H9 (cell line): ENCODE data around the gene ADGRB3. TPM values are rescaled to one million over a fixed set of nuclear protein-coding genes. Genes with fewer than 3 reads are reported as not detected.

Experiments
- DNase-seq: peaks from one replicate; pipeline ENCODE4 v3.0.0-alpha.2; 2017
- H2AFZ ChIP-seq: one replicate; pipeline ENCODE4 v1.6.1; 2013; ENCODE audit warnings: mild to moderate bottlenecking, low read length, control low read depth, moderate library complexity
- H2AK5ac ChIP-seq: 2 replicates; pipeline ENCODE4 v1.6.1; 2013; ENCODE audit warnings: low read length, control low read depth, mixed read lengths; ENCODE audit not compliant: insufficient read length
- H2BK120ac ChIP-seq: one replicate; pipeline ENCODE4 v1.6.1; 2013; ENCODE audit warnings: low read depth, mild to moderate bottlenecking, low read length, control low read depth, inconsistent platforms; ENCODE audit not compliant: poor library complexity, severe bottlenecking
- H2BK12ac ChIP-seq: 2 replicates; pipeline ENCODE4 v1.6.1; 2013; ENCODE audit warnings: low read length, control low read depth, mixed read lengths, low read depth; ENCODE audit not compliant: insufficient read length
- H2BK15ac ChIP-seq: 2 replicates; pipeline ENCODE4 v1.6.1; 2013; ENCODE audit warnings: low read depth, low read length, control low read depth
- H2BK20ac ChIP-seq: one replicate; pipeline ENCODE4 v1.6.1; 2013; ENCODE audit warnings: low read depth, mild to moderate bottlenecking, low read length, control low read depth, inconsistent platforms; ENCODE audit not compliant: poor library complexity, severe bottlenecking
- H2BK5ac ChIP-seq: 2 replicates; pipeline ENCODE4 v1.6.1; 2013; ENCODE audit warnings: low read length, control low read depth, mixed read lengths; ENCODE audit not compliant: insufficient read length
- H3K14ac ChIP-seq: 2 replicates; pipeline ENCODE4 v1.6.1; 2013; ENCODE audit warnings: low read length, control low read depth; ENCODE audit not compliant: insufficient read depth
- H3K18ac ChIP-seq: 2 replicates; pipeline ENCODE4 v1.6.1; 2013; ENCODE audit warnings: low read depth, mild to moderate bottlenecking, mixed read lengths, low read length, control low read depth; ENCODE audit not compliant: insufficient read length
- H3K23ac ChIP-seq: 2 replicates; pipeline ENCODE4 v1.6.1; 2013; ENCODE audit warnings: low read length, control low read depth, mixed read lengths, low read depth; ENCODE audit not compliant: insufficient read length
- H3K23me2 ChIP-seq: 2 replicates; pipeline ENCODE4 v1.6.1; 2013; ENCODE audit warnings: low read depth, mild to moderate bottlenecking, mixed read lengths, low read length, control low read depth; ENCODE audit not compliant: insufficient read length, poor library complexity, severe bottlenecking
- H3K27ac ChIP-seq: 2 replicates; pipeline ENCODE4 v1.5.1; 2013; ENCODE audit warnings: low read length, control low read depth, mixed read lengths, low read depth; ENCODE audit not compliant: insufficient read length
- H3K27me3 ChIP-seq: 2 replicates; pipeline ENCODE4 v1.6.1; 2013; ENCODE audit warnings: low read length, control low read depth, inconsistent platforms; ENCODE audit not compliant: insufficient read depth
- H3K4ac ChIP-seq: 2 replicates; pipeline ENCODE4 v1.6.1; 2013; ENCODE audit warnings: low read depth, mild to moderate bottlenecking, control low read depth, inconsistent platforms, low read length, moderate library complexity
- H3K4me1 ChIP-seq: 2 replicates; pipeline ENCODE4 v1.6.1; 2013; ENCODE audit warnings: low read length, control low read depth, inconsistent platforms; ENCODE audit not compliant: insufficient read depth
- H3K4me2 ChIP-seq: 2 replicates; pipeline ENCODE4 v1.6.1; 2013; ENCODE audit warnings: low read length, control low read depth, mixed read lengths; ENCODE audit not compliant: insufficient read length, insufficient read depth
- H3K56ac ChIP-seq: 2 replicates; pipeline ENCODE4 v1.6.1; 2013; ENCODE audit warnings: low read depth, mild to moderate bottlenecking, mixed read lengths, low read length, control low read depth; ENCODE audit not compliant: insufficient read length
- H3K79me1 ChIP-seq: 2 replicates; pipeline ENCODE4 v1.6.1; 2013; ENCODE audit warnings: low read depth, mild to moderate bottlenecking, moderate library complexity, low read length, control low read depth, inconsistent platforms; ENCODE audit not compliant: insufficient read depth, poor library complexity, severe bottlenecking
- H3K79me2 ChIP-seq: 2 replicates; pipeline ENCODE4 v1.6.1; 2013; ENCODE audit warnings: low read length, control low read depth, inconsistent platforms; ENCODE audit not compliant: insufficient read depth
- H3K9ac ChIP-seq: 2 replicates; pipeline ENCODE4 v1.6.1; 2013; ENCODE audit warnings: low read length, control low read depth, mixed read lengths; ENCODE audit not compliant: insufficient read length; ENCODE audit errors: extremely low read depth
- H3K9me3 ChIP-seq: one replicate; pipeline ENCODE4 v1.6.1; 2013; ENCODE audit warnings: low read depth, low read length, inconsistent platforms; ENCODE audit not compliant: control insufficient read depth
- H3T11ph ChIP-seq: one replicate; pipeline ENCODE4 v1.6.1; 2013; ENCODE audit warnings: mild to moderate bottlenecking, low read length, control low read depth, inconsistent platforms
- H4K20me1 ChIP-seq: one replicate; pipeline ENCODE4 v1.6.1; 2013; ENCODE audit not compliant: control insufficient read depth, insufficient read length, insufficient read depth
- H4K5ac ChIP-seq: 2 replicates; pipeline ENCODE4 v1.6.1; 2013; ENCODE audit warnings: low read depth, mild to moderate bottlenecking, mixed read lengths, low read length, control low read depth; ENCODE audit not compliant: insufficient read length
- H4K8ac ChIP-seq: replicated peaks from 2 replicates; pipeline ENCODE4 v1.6.1; 2013; ENCODE audit warnings: low read length, control low read depth, mixed read lengths, low read depth; ENCODE audit not compliant: insufficient read length
- H4K91ac ChIP-seq: 2 replicates; pipeline ENCODE4 v1.6.1; 2013; ENCODE audit warnings: low read depth, mild to moderate bottlenecking, moderate library complexity, mixed read lengths, low read length, control low read depth; ENCODE audit not compliant: insufficient read length
- H3K27ac Mint-ChIP-seq, 3 experiments: 2 replicates in 2 of 3; 3 replicates in 1 of 3; pipeline ENCODE4 v1.8.0; 2020 to 2021; ENCODE audit warnings: mixed read lengths in 3 of 3, mild to moderate bottlenecking in 1 of 3, moderate library complexity in 1 of 3
- H3K27me3 Mint-ChIP-seq: 2 replicates; pipeline ENCODE4 v1.8.0; 2021; ENCODE audit warnings: low read depth, mild to moderate bottlenecking, moderate library complexity, mixed read lengths
- H3K36me3 Mint-ChIP-seq, 3 experiments: 2 replicates in 2 of 3; 3 replicates in 1 of 3; pipeline ENCODE4 v1.8.0; 2020 to 2021; ENCODE audit warnings: low read depth in 3 of 3, mixed read lengths in 3 of 3; ENCODE audit not compliant: insufficient read depth in 1 of 3
- H3K4me1 Mint-ChIP-seq, 2 experiments: 2 replicates each; pipeline ENCODE4 v1.8.0; 2020; ENCODE audit warnings: mixed read lengths in 2 of 2
- H3K4me3 Mint-ChIP-seq, 2 experiments: 2 replicates in 1 of 2; 3 replicates in 1 of 2; pipeline ENCODE4 v1.8.0; 2020 to 2021; ENCODE audit warnings: mild to moderate bottlenecking in 2 of 2, mixed read lengths in 2 of 2, moderate library complexity in 1 of 2
- H3K9me3 Mint-ChIP-seq, 2 experiments: 2 replicates in 1 of 2; 3 replicates in 1 of 2; pipeline ENCODE4 v1.8.0; 2020; ENCODE audit warnings: mild to moderate bottlenecking in 2 of 2, mixed read lengths in 2 of 2, moderate library complexity in 1 of 2
- CTCF ChIP-seq: fragments of 200-600 bp; sonication (generic); conservative IDR thresholded peaks from 3 replicates; pipeline ENCODE4 v1.8.0; 2021; ENCODE audit warnings: antibody characterized with exemption, mild to moderate bottlenecking
- total RNA-seq: library from RNA; stranded (reverse); gene quantifications from 2 replicates; pipeline ENCODE4 v1.2.1, GENCODE V29; 2021

Gene ADGRB3
- total RNA-seq, 1 experiment from 2014 or later = 0.37 TPM

GRCh38 chr6:69138148-69138547 lies 503.1 kb downstream of the ADGRB3 start:
- Histone ChIP-seq H3K79me1 (no peaks in the 10 kb centered on the region), H2AK5ac (no peak overlapping the region), H3K18ac (no peak overlapping the region), H3K4ac (no peak overlapping the region), H4K5ac (no peak overlapping the region), H3K4me2 (no peak overlapping the region), H2BK15ac (no peak overlapping the region), H3K23me2 (no peaks in the 10 kb centered on the region), H2BK20ac (no peak overlapping the region), H3T11ph (no peak overlapping the region), H4K20me1 (no peaks in the 10 kb centered on the region), H3K14ac (no peak overlapping the region), H3K79me2 (no peaks in the 10 kb centered on the region), H2AFZ (no peak overlapping the region), H3K23ac (no peak overlapping the region), H4K91ac (no peak overlapping the region), H3K27me3 (no peaks in the 10 kb centered on the region), H3K56ac (no peak overlapping the region), H4K8ac (no peak overlapping the region), H2BK120ac (no peak overlapping the region), H3K9ac (no peak overlapping the region), H2BK12ac (no peak overlapping the region), H2BK5ac (no peak overlapping the region), H3K4me1 (peaks cover 3% of the 10 kb centered on the region; the same call in 1 of the 2 replicates), H3K27ac (no peak overlapping the region), H3K9me3 (no peaks in the 10 kb centered on the region)
- H3K9me3 Mint-ChIP-seq = no peaks in the 10 kb centered on the region; a peak in 1 of 5 replicates
- TF ChIP-seq CTCF = no peak
- no peaks in the 10 kb centered on the region for H3K36me3 Mint-ChIP-seq
- no peak for DNase-seq
- H3K4me1 Mint-ChIP-seq = peaks cover 4 to 5% of the 10 kb centered on the region in 2 experiments; a peak in 3 of 4 replicates
- H3K4me3 Mint-ChIP-seq = no peak overlapping the region
- no peaks in the 10 kb centered on the region for H3K27me3 Mint-ChIP-seq
- no peak overlapping the region for H3K27ac Mint-ChIP-seq
